Ishikawa (cell line): ENCODE results near the gene AKAP7.

Source experiments
- CEBPB ChIP-seq: IDR thresholded peaks from 2 replicates; pipeline ENCODE4 v1.6.1; 2012
- CREB1 ChIP-seq: IDR thresholded peaks from 2 replicates; pipeline ENCODE4 v1.6.1; 2012; ENCODE audit warnings: low read depth
- EP300 ChIP-seq: IDR thresholded peaks from 2 replicates; pipeline ENCODE4 v1.6.1; 2012; ENCODE audit warnings: borderline replicate concordance
- FOXM1 ChIP-seq: IDR thresholded peaks from 2 replicates; pipeline ENCODE4 v1.6.1; 2012; ENCODE audit warnings: low read depth, borderline replicate concordance
- MAX ChIP-seq: IDR thresholded peaks from 2 replicates; pipeline ENCODE4 v1.6.1; 2012
- NFIC ChIP-seq: IDR thresholded peaks from 2 replicates; pipeline ENCODE4 v1.6.1; 2012
- RAD21 ChIP-seq: IDR thresholded peaks from 2 replicates; pipeline ENCODE4 v1.6.1; 2012; ENCODE audit warnings: low read depth
- TAF1 ChIP-seq: IDR thresholded peaks from 2 replicates; pipeline ENCODE4 v1.6.1; 2012; ENCODE audit warnings: low read depth, mild to moderate bottlenecking

GRCh38 chr6:131226459-131227157 lies 91.3 kb downstream of the AKAP7 start:
- no peak for TF ChIP-seq MAX
- TF ChIP-seq RAD21, result no peak
- no peak for TF ChIP-seq CREB1
- no peak for TF ChIP-seq FOXM1
- no peak for TF ChIP-seq NFIC
- TF ChIP-seq CEBPB, result no peak
- no peak for TF ChIP-seq TAF1
- TF ChIP-seq EP300, result no peak
